Fibroblast of mammary gland (primary cell): ENCODE results near the gene KLHL29.

Experiments used
- DNase-seq: peaks from one replicate; pipeline ENCODE4 v3.0.0-alpha.2; 2010; ENCODE audit warnings: low read depth
- H3K4me3 ChIP-seq: 2 replicates; pipeline ENCODE4 v1.5.1; 2011; ENCODE audit warnings: low read depth, mild to moderate bottlenecking, low read length, moderate library complexity; ENCODE audit not compliant: control insufficient read depth
- TF ChIP-seq, protein P1 (sequence below): conservative IDR thresholded peaks from 2 replicates; pipeline ENCODE4 v1.5.1; 2011; ENCODE audit warnings: low read depth, low read length, inconsistent platforms; ENCODE audit not compliant: control insufficient read depth, insufficient read depth

KLHL29 gene

GRCh38 chr2:23711979-23712755, 327.2 kb downstream of the KLHL29 start:
- peak; percentile 72 for DNase-seq
- TF ChIP-seq, protein P1, sequence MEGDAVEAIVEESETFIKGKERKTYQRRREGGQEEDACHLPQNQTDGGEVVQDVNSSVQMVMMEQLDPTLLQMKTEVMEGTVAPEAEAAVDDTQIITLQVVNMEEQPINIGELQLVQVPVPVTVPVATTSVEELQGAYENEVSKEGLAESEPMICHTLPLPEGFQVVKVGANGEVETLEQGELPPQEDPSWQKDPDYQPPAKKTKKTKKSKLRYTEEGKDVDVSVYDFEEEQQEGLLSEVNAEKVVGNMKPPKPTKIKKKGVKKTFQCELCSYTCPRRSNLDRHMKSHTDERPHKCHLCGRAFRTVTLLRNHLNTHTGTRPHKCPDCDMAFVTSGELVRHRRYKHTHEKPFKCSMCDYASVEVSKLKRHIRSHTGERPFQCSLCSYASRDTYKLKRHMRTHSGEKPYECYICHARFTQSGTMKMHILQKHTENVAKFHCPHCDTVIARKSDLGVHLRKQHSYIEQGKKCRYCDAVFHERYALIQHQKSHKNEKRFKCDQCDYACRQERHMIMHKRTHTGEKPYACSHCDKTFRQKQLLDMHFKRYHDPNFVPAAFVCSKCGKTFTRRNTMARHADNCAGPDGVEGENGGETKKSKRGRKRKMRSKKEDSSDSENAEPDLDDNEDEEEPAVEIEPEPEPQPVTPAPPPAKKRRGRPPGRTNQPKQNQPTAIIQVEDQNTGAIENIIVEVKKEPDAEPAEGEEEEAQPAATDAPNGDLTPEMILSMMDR: no peak
- H3K4me3 ChIP-seq: no peak overlapping the region

GRCh38 chr2:23712756-23713151, 327.8 kb downstream of the KLHL29 start:
- no peak overlapping the region for H3K4me3 ChIP-seq
- DNase-seq: no peak
- TF ChIP-seq, protein P1: no peak

GRCh38 chr2:23713351-23713750, 328.4 kb downstream of the KLHL29 start:
- no peak overlapping the region for H3K4me3 ChIP-seq
- no peak for DNase-seq
- TF ChIP-seq, protein P1: no peak

DNA sequence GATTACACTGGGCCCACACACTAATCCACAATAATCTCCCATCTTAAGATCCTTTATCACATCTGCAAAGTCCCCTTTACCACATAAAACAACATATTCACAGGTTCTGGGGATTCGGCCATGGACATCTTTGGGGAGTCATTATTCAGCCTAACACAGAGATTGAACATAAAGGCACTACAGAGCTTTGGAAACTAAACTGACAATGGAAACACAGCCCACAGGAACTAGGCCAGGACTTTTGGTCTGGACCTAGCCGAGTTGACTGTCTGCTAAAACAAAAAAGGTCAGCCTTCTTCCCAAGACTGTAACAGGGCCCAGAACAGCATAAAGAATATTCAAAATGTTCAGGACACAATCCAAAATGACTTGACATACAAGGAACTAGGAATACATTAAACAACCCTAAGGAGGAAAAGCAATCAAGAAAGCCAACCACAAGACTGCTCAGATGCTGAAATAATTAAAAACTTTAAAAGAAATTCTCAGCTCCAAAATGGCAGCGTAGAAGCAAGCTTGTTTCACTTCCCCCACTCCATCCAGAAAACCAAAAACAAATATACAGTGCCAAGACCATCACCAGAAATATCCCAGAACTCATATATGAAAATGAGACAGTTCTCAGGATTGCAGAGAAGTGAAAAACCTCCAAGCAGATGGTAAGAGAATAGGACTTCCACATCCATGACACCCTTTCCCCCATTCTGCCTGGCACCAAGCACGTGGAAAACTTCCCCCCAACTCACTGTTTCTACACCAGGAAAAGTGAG, 334.1 kb downstream of the KLHL29 start:
- DNase-seq: no peak
- no peak overlapping the region for H3K4me3 ChIP-seq
- TF ChIP-seq, protein P1: no peak

DNA sequence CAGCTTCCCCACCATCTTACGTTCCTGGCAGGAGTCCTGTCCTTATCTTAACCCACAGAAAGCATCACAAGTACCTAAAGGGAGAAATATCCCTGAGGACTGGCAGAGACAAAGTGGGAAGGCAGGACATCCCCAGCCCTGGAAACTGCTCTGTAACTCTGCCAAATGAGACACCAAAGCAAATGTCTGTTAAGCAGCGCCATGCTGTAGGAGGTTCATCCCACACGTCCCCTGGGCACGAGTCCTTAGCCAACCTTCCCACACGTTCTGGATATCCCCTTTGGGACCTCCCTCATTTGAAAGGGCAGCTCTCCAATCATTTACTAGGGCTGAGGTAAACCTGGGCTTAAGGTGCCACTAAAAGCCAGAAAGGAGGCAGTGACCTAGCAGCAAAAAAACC, 334.7 kb downstream of the KLHL29 start:
- H3K4me3 ChIP-seq: no peak overlapping the region
- no peak for DNase-seq
- TF ChIP-seq, protein P1: no peak

DNA sequence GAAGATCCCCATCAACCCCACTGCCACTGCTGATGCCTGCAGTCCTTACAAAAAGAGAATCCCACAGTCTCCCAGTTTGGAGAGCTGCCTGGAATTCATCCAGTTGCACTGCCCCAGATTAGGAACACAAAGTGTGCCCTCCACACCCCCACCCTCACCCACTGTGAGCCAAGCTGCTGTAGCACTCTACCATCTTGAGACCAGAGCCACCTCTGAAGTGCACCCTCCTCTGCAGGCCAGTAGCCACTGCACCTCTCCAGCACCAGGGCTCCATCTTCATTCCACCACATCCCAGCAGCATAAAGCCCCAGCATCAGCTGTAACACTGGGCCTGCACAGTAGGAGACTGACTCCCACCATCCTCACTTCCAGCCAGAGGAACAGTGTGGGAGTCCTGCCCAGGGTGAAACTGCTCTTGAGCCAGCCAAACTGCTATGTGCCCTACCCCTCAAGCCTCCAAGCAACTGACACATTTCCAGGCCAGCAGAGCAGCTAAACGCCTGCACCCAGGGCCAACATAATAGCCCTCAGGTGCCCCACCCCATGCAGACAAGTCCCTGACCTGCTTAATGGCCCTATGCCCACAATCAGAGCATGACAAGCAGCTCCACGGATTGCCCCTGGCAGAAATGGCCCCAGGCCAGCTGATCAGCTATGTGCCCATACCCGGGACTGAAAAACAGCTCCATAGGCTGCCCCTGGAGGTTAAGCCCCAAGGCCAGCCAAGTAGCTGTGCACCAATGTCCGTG, 335.9 kb downstream of the KLHL29 start:
- TF ChIP-seq, protein P1: no peak
- no peak for DNase-seq

More for the DNA sequence above, 335.9 kb downstream of the KLHL29 start:
- H3K4me3 ChIP-seq: no peak overlapping the region
